Measurements from ENCODE around the gene SERTM1. TPM values are rescaled to one million over a fixed set of nuclear protein-coding genes. Genes with fewer than 3 reads are reported as not detected.

The SERTM1 gene
- total and polyA plus RNA-seq, 2 donors (not counting 3 experiments of a cell fraction or from before 2014, with no cell fraction given): 0.06 TPM; not detected in 1

GRCh38 chr13:36629057-36629385 is 44.8 kb upstream of the SERTM1 start:
- Histone ChIP-seq H3K9me3 (replicated peaks; ENCODE audit: control insufficient read depth, insufficient read depth, low read length) (no peaks in the 10 kb centered on the region), H3K4me2 (ENCODE audit: insufficient read depth, low read length) (no peak overlapping the region), H3K36me3 (ENCODE audit: control insufficient read depth in 2 of 2, extremely low read depth in 1 of 2, insufficient read depth in 2 of 2, low read length in 2 of 2) (no peaks in the 10 kb centered on the region), H3K27me3 (ENCODE audit: control insufficient read depth in 2 of 2, insufficient read depth in 2 of 2, low read length in 2 of 2) (no peaks in the 10 kb centered on the region), H4K20me1 (replicated peaks; ENCODE audit: control insufficient read depth, extremely low read depth, insufficient read depth, low read length) (no peaks in the 10 kb centered on the region), H3K9ac (replicated peaks; ENCODE audit: extremely low read depth, insufficient read depth, low read length) (no peak overlapping the region), H3K79me2 (ENCODE audit: control insufficient read depth, insufficient read depth, low read length) (no peaks in the 10 kb centered on the region), H3K4me1 (ENCODE audit: control insufficient read depth, extremely low read depth, insufficient read depth, low read length) (no peaks in the 10 kb centered on the region), H3K27ac (ENCODE audit: insufficient read depth, low read depth, low read length) (no peak overlapping the region), H3K9me1 (replicated peaks; ENCODE audit: control insufficient read depth, extremely low read depth, insufficient read depth, low read length) (no peaks in the 10 kb centered on the region), H2AFZ (ENCODE audit: low read depth, low read length) (no peak overlapping the region), H3K4me3 (replicated peaks in 1 of 3; ENCODE audit: insufficient read depth in 1 of 3, low read depth in 1 of 3, low read length in 3 of 3) (no peak overlapping the region)
- no peak for TF ChIP-seq CTCF (IDR thresholded peaks at IDR 0.05; ENCODE audit: extremely low read depth in 1 of 2, insufficient read depth in 1 of 2, low read depth in 1 of 2, low read length in 2 of 2)
- dilution Hi-C loops (cut with MboI; ENCODE audit: extremely low pct_ligation_motif_present, low sequenced_read_pairs) (no loop called here), intact Hi-C loops (cut with micrococcal nuclease) (no loop called here)
- BruUV-seq (replicated peaks): no TSS peak
- ChIA-PET POLR2A (no interaction called here), CTCF (interaction anchor here (0.8 to 1.0 kb wide), 2 partner anchors 11 to 175 kb away, joined by 3 read pairs; no protein-coding TSS in a partner anchor)
- FAIRE-seq (no peak), DNase-seq (ENCODE audit: low read depth, low spot score) (no peak)

GRCh38 chr13:36630181-36630803 is 43.5 kb upstream of the SERTM1 start:
- H3K4me1 ChIP-seq (ENCODE audit: control insufficient read depth, extremely low read depth, insufficient read depth, low read length): no peaks in the 10 kb centered on the region
- no peaks in the 10 kb centered on the region for H3K27me3 ChIP-seq (ENCODE audit: control insufficient read depth in 2 of 2, insufficient read depth in 2 of 2, low read length in 2 of 2)
- H2AFZ ChIP-seq (ENCODE audit: low read depth, low read length): no peak overlapping the region
- H3K79me2 ChIP-seq (ENCODE audit: control insufficient read depth, insufficient read depth, low read length): no peaks in the 10 kb centered on the region
- FAIRE-seq: no peak
- TF ChIP-seq MYC (IDR thresholded peaks at IDR 0.05; ENCODE audit: low read depth, low read length) (no peak), POLR2AphosphoS5 (IDR thresholded peaks at IDR 0.05; ENCODE audit: insufficient read depth, low read depth, low read length) (no peak), EZH2 (IDR thresholded peaks at IDR 0.05; ENCODE audit: borderline replicate concordance, low read depth, low read length, severe bottlenecking) (no peak), MAX (IDR thresholded peaks at IDR 0.05; ENCODE audit: insufficient read depth, insufficient read length) (no peak), JUN (IDR thresholded peaks at IDR 0.05; ENCODE audit: borderline replicate concordance, insufficient read depth, insufficient read length, low read depth) (no peak), POLR2A (IDR thresholded peaks at IDR 0.05; ENCODE audit: low read depth, low read length) (no peak), CTCF (IDR thresholded peaks at IDR 0.05; ENCODE audit: extremely low read depth in 1 of 2, insufficient read depth in 1 of 2, low read depth in 1 of 2, low read length in 2 of 2) (no peak), FOS (IDR thresholded peaks at IDR 0.05; ENCODE audit: borderline replicate concordance, insufficient read depth, low read length) (no peak), GATA2 (IDR thresholded peaks at IDR 0.05; ENCODE audit: insufficient read depth, insufficient read length, low read depth, low read length) (no peak)
- no peaks in the 10 kb centered on the region for H3K9me1 ChIP-seq (replicated peaks; ENCODE audit: control insufficient read depth, extremely low read depth, insufficient read depth, low read length)
- CTCF ChIA-PET: interaction anchor here (1.4 kb wide), 1 partner anchor 25 kb away, joined by 3 read pairs; no protein-coding TSS in a partner anchor
- dilution Hi-C loops (cut with MboI; ENCODE audit: extremely low pct_ligation_motif_present, low sequenced_read_pairs): no loop called here
- H3K4me2 ChIP-seq (ENCODE audit: insufficient read depth, low read length): no peak overlapping the region
- H3K9ac ChIP-seq (replicated peaks; ENCODE audit: extremely low read depth, insufficient read depth, low read length): no peak overlapping the region
- intact Hi-C loops (cut with micrococcal nuclease): no loop called here
- DNase-seq (ENCODE audit: low read depth, low spot score): no peak
- no peaks in the 10 kb centered on the region for H3K36me3 ChIP-seq (ENCODE audit: control insufficient read depth in 2 of 2, extremely low read depth in 1 of 2, insufficient read depth in 2 of 2, low read length in 2 of 2)
- no peaks in the 10 kb centered on the region for H3K9me3 ChIP-seq (replicated peaks; ENCODE audit: control insufficient read depth, insufficient read depth, low read length)
- H3K4me3 ChIP-seq (replicated peaks in 1 of 3; ENCODE audit: insufficient read depth in 1 of 3, low read depth in 1 of 3, low read length in 3 of 3): no peak overlapping the region
- no peaks in the 10 kb centered on the region for H4K20me1 ChIP-seq (replicated peaks; ENCODE audit: control insufficient read depth, extremely low read depth, insufficient read depth, low read length)
- H3K27ac ChIP-seq (ENCODE audit: insufficient read depth, low read depth, low read length): no peak overlapping the region
- POLR2A ChIA-PET: no interaction called here
- no TSS peak for BruUV-seq (replicated peaks)

All from endothelial cell of umbilical vein (primary cell).